Heart left ventricle (tissue), 16 donors: ENCODE data around the gene TLCD5. TPM values are rescaled to one million over a fixed set of nuclear protein-coding genes. Genes with fewer than 3 reads are reported as not detected.

Experiments
- ATAC-seq, 4 donors: fragments of 200-7000 bp; cut with Tn5 transposase; one replicate each; pipeline ENCODE4 v1.9.1; 2020 to 2022; ENCODE audit warnings: moderate library complexity in 4 of 4, mild to moderate bottlenecking in 3 of 4, moderate number of reproducible peaks in 1 of 4
- DNase-seq, 5 donors: peaks; one replicate each; pipeline ENCODE4 v3.0.0-alpha.2; 2020
- H3K27ac ChIP-seq, 12 donors: fragments of 200-600 bp; sonication (generic) in 4 of 12; one replicate each; pipeline versions ENCODE4 v1.5.0 to v1.8.0; 2016 to 2022; ENCODE audit warnings: mild to moderate bottlenecking in 2 of 12
- H3K27me3 ChIP-seq, 9 donors: fragments of 200-600 bp; sonication (generic) in 2 of 9; one replicate each; pipeline versions ENCODE4 v1.5.1 to v1.8.0; 2016 to 2022; ENCODE audit warnings: mild to moderate bottlenecking in 3 of 9
- H3K36me3 ChIP-seq, 9 donors: fragments of 200-600 bp; sonication (generic) in 2 of 9; one replicate each; pipeline versions ENCODE4 v1.5.0 to v1.8.0; 2018 to 2022; ENCODE audit warnings: mild to moderate bottlenecking in 2 of 9
- H3K4me1 ChIP-seq, 12 donors: fragments of 200-600 bp; sonication (generic) in 4 of 12; one replicate each; pipeline versions ENCODE4 v1.5.0 to v1.8.0; 2016 to 2022; ENCODE audit warnings: mild to moderate bottlenecking in 3 of 12
- H3K4me3 ChIP-seq, 12 donors: fragments of 200-600 bp; sonication (generic) in 4 of 12; one replicate each; pipeline versions ENCODE4 v1.5.0 to v1.8.0; 2017 to 2022; ENCODE audit warnings: mild to moderate bottlenecking in 9 of 12, moderate library complexity in 4 of 12
- H3K9me3 ChIP-seq, 12 donors: fragments of 200-600 bp; sonication (generic) in 4 of 12; one replicate each; pipeline versions ENCODE4 v1.5.0 to v1.8.0; 2016 to 2022; ENCODE audit warnings: mild to moderate bottlenecking in 1 of 12
- POLR2A ChIP-seq, 2 donors: fragments of 450-650 bp; IDR thresholded peaks; one replicate each; pipeline ENCODE4 v1.6.1; 2017; ENCODE audit warnings: antibody characterized with exemption in 2 of 2, mild to moderate bottlenecking in 2 of 2, moderate library complexity in 2 of 2
- WGBS, 4 donors: extraction: QIAGEN DNeasy Blood & Tissue Kit in 2 of 4; methylation state at CpG; one replicate each; pipeline versions ENCODE4 v1.1.5 to v1.1.7; 2013 to 2018; 5-methylcytosine and 5-hydroxymethylcytosine counted together
- intact Hi-C, 10 donors: fragments of 100-400 bp; cut with DNase I; formaldehyde crosslinking; loops; one replicate each; pipeline versions ENCODE4 v1.11.1 to v1.14.2; 2022
- polyA plus RNA-seq, 2 donors: library from polyadenylated mRNA; stranded (reverse); fragments of 200-250 nt; gene quantifications; one replicate each; pipeline ENCODE4 v1.2.3, GENCODE V29; 2013
- total RNA-seq, 9 donors: library from RNA; depleted of rRNA in 2 of 9; stranded (reverse); fragments of >200 nt in 2 of 9; fragmentation: NEBNext Ultra II Directional in 3 of 9; extraction: Animal tissue kit (Norgen Biotek cat#: 25700) in 3 of 9; gene quantifications; one replicate each; pipeline versions ENCODE4 v1.1.0 to v1.2.4, GENCODE V29; 2016 to 2023
- TF ChIP-seq, protein P1 (sequence below), 12 donors: fragments of 200-600 bp; sonication (generic) in 4 of 12; IDR thresholded peaks; one replicate each; pipeline versions ENCODE4 v1.5.0 to v1.8.0; 2018 to 2022; ENCODE audit warnings: antibody characterized with exemption in 12 of 12, mild to moderate bottlenecking in 5 of 12
- donor health status: ischemic (EF 13 %, LVEDD 7.1; RV severe dilation, severe dysfunction).
- donor health status: healthy with polysubstance abuse.
- donor health status: DM: no; HTN: yes; CAD: no.
- donor health status: DM: no; HTN: no; CAD: no.
- donor health status: ischemic (EF 25% LVEDD 6.9; RV normal size, moderate dysfunction).
- donor health status: ischemic (EF 25% LVEDD 5.7; RV mildly dilated, moderate dysfunction).
- donor health status: healthy.
- donor health status: DM: yes; HTN: yes; CAD: no.
- donor health status: ischemic (EF 35%, LVEDD 5.7; RV mildly dilated, moderate dysfunction).
- donor health status: nonischemic (EF 11% LVEDD 7.7; RV severe dilation, severe dysfunction).
- donor health status: DM: yes; HTN: yes; CAD: no.
- donor health status: PGD.
- donor health status: ischemic (EF 29% LVEDD 5.4; RV normal size, mild dysfunction).
- donor health status: nonischemic (EF 23%, LVEDD 6.1; RV moderate dilation, normal function).

Gene TLCD5
- total and polyA plus RNA-seq, 11 donors = 4.0 to 15.0 (median 10.3) TPM

DNA sequence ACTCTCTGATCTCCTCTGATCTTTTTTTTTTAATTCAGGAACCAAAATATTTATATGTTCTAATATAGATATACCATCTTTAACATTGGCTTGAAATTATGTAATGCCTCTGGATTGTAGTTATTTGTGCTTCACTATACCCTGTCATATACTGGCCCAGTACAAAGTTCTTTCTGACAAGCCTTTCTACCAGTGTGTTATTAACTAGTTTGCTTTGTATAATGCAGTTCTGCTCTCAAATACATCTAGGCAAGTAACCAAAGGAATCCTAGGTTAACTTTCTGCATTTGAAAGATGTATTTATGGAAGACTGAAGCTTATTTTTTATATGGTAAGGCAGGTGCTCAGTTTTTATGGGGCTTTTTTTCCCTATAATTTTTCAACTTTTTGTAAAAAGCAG lies 47.2 kb downstream of the TLCD5 start:
- ATAC-seq = no peak
- peak overlapping the region in 4 of 12 donors; percentile 2 to 20 (median 13) for H3K27ac ChIP-seq
- no peak overlapping the region for H3K4me3 ChIP-seq
- no peaks in the 10 kb centered on the region for H3K27me3 ChIP-seq
- intact Hi-C loops = no loop called here
- no peaks in the 10 kb centered on the region for H3K36me3 ChIP-seq
- H3K9me3 ChIP-seq = peaks cover 0 to 2% (median 0%) of the 10 kb centered on the region in 12 donors
- peaks cover 4 to 78% (median 51%) of the 10 kb centered on the region in 12 donors for H3K4me1 ChIP-seq
- DNase-seq = no peak
- no peak for TF ChIP-seq POLR2A (IDR thresholded peaks at IDR 0.05)
- TF ChIP-seq, protein P1, sequence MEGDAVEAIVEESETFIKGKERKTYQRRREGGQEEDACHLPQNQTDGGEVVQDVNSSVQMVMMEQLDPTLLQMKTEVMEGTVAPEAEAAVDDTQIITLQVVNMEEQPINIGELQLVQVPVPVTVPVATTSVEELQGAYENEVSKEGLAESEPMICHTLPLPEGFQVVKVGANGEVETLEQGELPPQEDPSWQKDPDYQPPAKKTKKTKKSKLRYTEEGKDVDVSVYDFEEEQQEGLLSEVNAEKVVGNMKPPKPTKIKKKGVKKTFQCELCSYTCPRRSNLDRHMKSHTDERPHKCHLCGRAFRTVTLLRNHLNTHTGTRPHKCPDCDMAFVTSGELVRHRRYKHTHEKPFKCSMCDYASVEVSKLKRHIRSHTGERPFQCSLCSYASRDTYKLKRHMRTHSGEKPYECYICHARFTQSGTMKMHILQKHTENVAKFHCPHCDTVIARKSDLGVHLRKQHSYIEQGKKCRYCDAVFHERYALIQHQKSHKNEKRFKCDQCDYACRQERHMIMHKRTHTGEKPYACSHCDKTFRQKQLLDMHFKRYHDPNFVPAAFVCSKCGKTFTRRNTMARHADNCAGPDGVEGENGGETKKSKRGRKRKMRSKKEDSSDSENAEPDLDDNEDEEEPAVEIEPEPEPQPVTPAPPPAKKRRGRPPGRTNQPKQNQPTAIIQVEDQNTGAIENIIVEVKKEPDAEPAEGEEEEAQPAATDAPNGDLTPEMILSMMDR (IDR thresholded peaks at IDR 0.05) = no peak

DNA sequence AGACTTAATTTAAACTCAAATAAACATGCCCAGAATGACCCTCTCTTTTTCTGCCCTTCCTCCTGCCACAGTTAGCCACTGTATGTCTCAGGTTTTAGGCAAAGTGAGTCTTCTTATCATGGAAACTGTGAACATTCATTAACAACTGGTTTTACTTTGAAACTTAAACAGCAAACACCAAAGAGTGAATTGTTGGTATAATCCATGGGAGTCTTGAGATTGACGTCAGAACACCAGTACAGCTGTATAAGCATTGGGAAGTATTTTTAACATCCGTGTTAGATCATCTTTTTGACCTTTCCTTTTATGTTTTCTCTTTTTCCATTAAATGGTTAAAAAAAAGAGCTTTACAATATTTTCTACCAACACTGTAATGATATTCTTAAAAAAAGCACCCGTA lies 50.0 kb downstream of the TLCD5 start:
- Histone ChIP-seq H3K27ac (peak overlapping the region in 8 of 12 donors; percentile 34 to 74 (median 44)), H3K4me3 (no peak overlapping the region), H3K9me3 (peaks cover 0 to 18% (median 0%) of the 10 kb centered on the region in 12 donors), H3K4me1 (peaks cover 9 to 74% (median 53%) of the 10 kb centered on the region in 12 donors), H3K36me3 (no peaks in the 10 kb centered on the region), H3K27me3 (no peaks in the 10 kb centered on the region)
- ATAC-seq (peak in 2 of 4 donors; percentile 42 to 45), DNase-seq (no peak)
- TF ChIP-seq, protein P1 (IDR thresholded peaks at IDR 0.05) = no peak
- no peak for TF ChIP-seq POLR2A (IDR thresholded peaks at IDR 0.05)
- intact Hi-C loops = loop anchor here in 1 of 10 donors (5.0 kb wide), 1 partner anchor 38 kb away; the partner anchor contains the start of gene ARHGEF12
- 42 to 67% (median 58%) methylated on average over 3 of the region's 3 CpGs for WGBS, 4 donors

DNA sequence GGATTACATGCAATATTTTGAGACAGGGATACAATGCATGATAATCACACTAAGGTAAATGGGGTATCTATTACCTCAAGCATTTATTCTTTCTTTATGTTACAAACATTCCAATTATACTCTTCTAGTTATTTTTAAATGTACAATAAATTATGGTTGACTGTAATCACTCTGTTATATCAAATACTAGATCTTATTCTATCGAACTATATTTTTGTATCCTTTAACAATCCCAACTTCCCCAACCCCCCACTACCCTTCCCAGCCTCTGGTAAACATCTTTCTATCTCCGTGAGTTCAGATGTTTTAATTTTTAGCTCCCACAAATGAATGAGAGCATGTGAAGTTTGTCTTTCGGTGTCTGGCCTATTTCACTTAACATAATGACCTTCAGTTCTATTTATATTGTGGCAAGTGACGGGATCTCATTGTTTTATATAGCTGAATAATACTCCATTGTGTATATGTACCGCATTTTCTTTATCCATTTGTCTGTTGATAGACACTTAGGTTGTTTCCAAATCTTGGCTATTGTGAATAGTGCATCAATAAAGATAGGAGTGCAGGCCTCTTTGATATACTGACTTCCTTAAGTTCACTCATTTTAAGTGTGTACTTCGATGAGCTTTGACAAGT lies 51.6 kb downstream of the TLCD5 start:
- no peaks in the 10 kb centered on the region for H3K36me3 ChIP-seq
- peak overlapping the region in 9 of 12 donors; percentile 20 to 48 (median 38) for H3K27ac ChIP-seq
- no peaks in the 10 kb centered on the region for H3K27me3 ChIP-seq
- whole genome bisulfite sequencing, 4 donors = 47 to 52% (median 49%) methylated on average over 6 of the region's 6 CpGs
- H3K4me3 ChIP-seq = no peak overlapping the region
- no peak for TF ChIP-seq POLR2A (IDR thresholded peaks at IDR 0.05)
- TF ChIP-seq, protein P1 (IDR thresholded peaks at IDR 0.05) = no peak
- peaks cover 0 to 18% (median 0%) of the 10 kb centered on the region in 12 donors for H3K9me3 ChIP-seq
- peaks cover 11 to 76% (median 53%) of the 10 kb centered on the region in 12 donors for H3K4me1 ChIP-seq
- peak in 3 of 4 donors; percentile 29 to 62 (median 38) for ATAC-seq
- intact Hi-C loops = loop anchor here in 1 of 10 donors (5.0 kb wide), 1 partner anchor 39 kb away; the partner anchor contains the start of gene ARHGEF12
- no peak for DNase-seq

DNA sequence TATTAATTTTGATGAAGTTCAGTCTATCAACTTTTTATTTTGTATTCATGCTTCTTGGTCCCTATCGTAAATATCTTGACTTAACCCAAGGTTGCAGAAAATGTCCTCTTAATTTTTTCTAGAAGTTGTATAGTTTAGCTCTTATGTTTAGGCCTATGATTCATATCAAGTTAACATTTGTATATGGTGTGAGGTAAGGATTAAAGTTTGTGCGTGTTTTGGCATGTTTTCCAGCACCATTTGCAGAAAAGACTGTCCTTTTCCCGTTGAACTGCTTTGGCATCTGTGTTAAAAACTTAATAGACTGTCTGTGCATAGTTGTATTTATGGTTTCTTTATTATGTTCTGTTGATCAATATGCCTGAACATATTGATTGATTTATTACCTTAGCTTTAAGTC lies 53.4 kb downstream of the TLCD5 start:
- no peak overlapping the region for H3K4me3 ChIP-seq
- DNase-seq (no peak), ATAC-seq (no peak)
- intact Hi-C loops = loop anchor here in 1 of 10 donors (5.0 kb wide), 1 partner anchor 41 kb away; the partner anchor contains the start of gene ARHGEF12
- peaks cover 8 to 72% (median 50%) of the 10 kb centered on the region in 12 donors for H3K4me1 ChIP-seq
- H3K27ac ChIP-seq = no peak overlapping the region
- no peaks in the 10 kb centered on the region for H3K27me3 ChIP-seq
- peaks cover 0 to 18% (median 0%) of the 10 kb centered on the region in 12 donors for H3K9me3 ChIP-seq
- no peaks in the 10 kb centered on the region for H3K36me3 ChIP-seq
- TF ChIP-seq POLR2A (IDR thresholded peaks at IDR 0.05) = no peak
- TF ChIP-seq, protein P1 (IDR thresholded peaks at IDR 0.05) = no peak
- 82 to 97% (median 96%) methylated on average over 3 of the region's 3 CpGs for WGBS, 4 donors
